SU-DHL-6 (cell line): ENCODE data around the gene NEK10.

Experiments
- H2AFZ ChIP-seq: fragments of 200-600 bp; sonication (generic); 2 replicates; pipeline ENCODE4 v1.6.1; 2014; ENCODE audit warnings: low read depth, mild to moderate bottlenecking, moderate library complexity, mixed read lengths, antibody characterized with exemption, low read length; ENCODE audit not compliant: severe bottlenecking
- H3F3A ChIP-seq: fragments of 200-600 bp; shearing (Covaris generic); 2 replicates; pipeline ENCODE4 v1.6.0; 2016; ENCODE audit warnings: antibody characterized with exemption, mild to moderate bottlenecking; ENCODE audit not compliant: insufficient read depth
- H3K27ac ChIP-seq: fragments of 200-600 bp; sonication (generic); 2 replicates; pipeline ENCODE4 v1.5.1; 2016; ENCODE audit warnings: low read depth, mild to moderate bottlenecking, low read length, moderate library complexity, mixed read lengths
- H3K27me3 ChIP-seq: fragments of 200-600 bp; sonication (generic), shearing (Covaris generic); 2 replicates; pipeline ENCODE4 v1.6.0; 2014; ENCODE audit warnings: mild to moderate bottlenecking, low read length
- H3K36me3 ChIP-seq: fragments of 200-600 bp; sonication (generic); 2 replicates; pipeline ENCODE4 v1.6.1; 2014; ENCODE audit warnings: mild to moderate bottlenecking, low read length, mixed read lengths
- H3K4me2 ChIP-seq: fragments of 300-600, 200-600 bp; shearing (Covaris generic), sonication (generic); 2 replicates; pipeline ENCODE4 v1.6.0; 2014; ENCODE audit warnings: low read length, low read depth, mild to moderate bottlenecking; ENCODE audit not compliant: poor library complexity, severe bottlenecking
- H3K4me3 ChIP-seq: fragments of 200-600 bp; sonication (generic); 2 replicates; pipeline ENCODE4 v1.5.1; 2014; ENCODE audit warnings: antibody characterized with exemption, low read length, mild to moderate bottlenecking, mixed read lengths; ENCODE audit not compliant: insufficient read depth, poor library complexity, severe bottlenecking
- H3K79me2 ChIP-seq: fragments of 200-600 bp; sonication (generic); 2 replicates; pipeline ENCODE4 v1.6.1; 2014; ENCODE audit warnings: mild to moderate bottlenecking, low read length, moderate library complexity; ENCODE audit not compliant: insufficient read depth
- H3K9ac ChIP-seq: fragments of 200-600 bp; sonication (generic); 2 replicates; pipeline ENCODE4 v1.7.0; 2014; ENCODE audit warnings: mild to moderate bottlenecking, low read length
- H3K9me2 ChIP-seq: fragments of 200-600 bp; sonication (generic); replicated peaks from 2 replicates; pipeline ENCODE4 v1.6.1; 2014; ENCODE audit warnings: low read length; ENCODE audit not compliant: insufficient read depth
- H3K9me3 ChIP-seq: fragments of 200-600 bp; sonication (generic); 2 replicates; pipeline ENCODE4 v1.6.1; 2014; ENCODE audit warnings: low read length, mixed read lengths; ENCODE audit not compliant: insufficient read depth
- H4K20me1 ChIP-seq: fragments of 200-600 bp; sonication (generic); 2 replicates; pipeline ENCODE4 v1.6.1; 2014; ENCODE audit warnings: low read depth, mild to moderate bottlenecking, antibody characterized with exemption, low read length, moderate library complexity, mixed read lengths
- CTCF ChIP-seq: fragments of 200-600 bp; sonication (generic); IDR thresholded peaks from one replicate; pipeline ENCODE4 v1.5.1; 2017; ENCODE audit warnings: antibody characterized with exemption, mild to moderate bottlenecking, low read length, moderate library complexity; ENCODE audit not compliant: insufficient read depth, poor library complexity, severe bottlenecking
- EZH2phosphoT487 ChIP-seq: fragments of 200-600 bp; sonication (generic), shearing (Covaris generic); conservative IDR thresholded peaks from 2 replicates; pipeline ENCODE4 v1.6.1; 2018; ENCODE audit warnings: mild to moderate bottlenecking, antibody characterized with exemption, low read length, moderate library complexity, mixed read lengths

NEK10 gene

GRCh38 chr3:27344192-27344591 lies 25.0 kb downstream of the NEK10 start:
- Histone ChIP-seq H4K20me1 (no peaks in the 10 kb centered on the region), H3K27ac (no peak overlapping the region), H3K9ac (no peak overlapping the region), H3K36me3 (no peaks in the 10 kb centered on the region), H3K9me3 (no peaks in the 10 kb centered on the region), H3K4me2 (no peak overlapping the region), H3K4me3 (no peak overlapping the region), H3K27me3 (no peaks in the 10 kb centered on the region), H3F3A (no peaks in the 10 kb centered on the region), H3K79me2 (no peaks in the 10 kb centered on the region), H2AFZ (no peak overlapping the region), H3K9me2 (no peaks in the 10 kb centered on the region)
- TF ChIP-seq CTCF (no peak), EZH2phosphoT487 (no peak)

- H3K27ac ChIP-seq, result no peak overlapping the region
- no peaks in the 10 kb centered on the region for H3K9me3 ChIP-seq
- H4K20me1 ChIP-seq, result no peaks in the 10 kb centered on the region
- H3K9ac ChIP-seq, result no peak overlapping the region
- H2AFZ ChIP-seq, result no peak overlapping the region
- H3K79me2 ChIP-seq, result no peaks in the 10 kb centered on the region
- TF ChIP-seq EZH2phosphoT487, result no peak
- TF ChIP-seq CTCF, result no peak
- H3K9me2 ChIP-seq, result no peaks in the 10 kb centered on the region
- no peaks in the 10 kb centered on the region for H3K36me3 ChIP-seq
- no peak overlapping the region for H3K4me3 ChIP-seq
- H3K4me2 ChIP-seq, result no peak overlapping the region
- no peaks in the 10 kb centered on the region for H3K27me3 ChIP-seq
- H3F3A ChIP-seq, result no peaks in the 10 kb centered on the region
These were observed 26.9 kb downstream of the NEK10 start for GRCh38 chr3:27342267-27342666.

- no peaks in the 10 kb centered on the region for H3K9me3 ChIP-seq
These were observed 28.6 kb downstream of the NEK10 start for GRCh38 chr3:27340534-27340933.

More at GRCh38 chr3:27340534-27340933, 28.6 kb downstream of the NEK10 start:
- Histone ChIP-seq H3K9ac (no peak overlapping the region), H3K79me2 (no peaks in the 10 kb centered on the region), H3K4me3 (no peak overlapping the region), H3K27me3 (no peaks in the 10 kb centered on the region), H3K4me2 (no peak overlapping the region), H2AFZ (no peak overlapping the region), H3K27ac (no peak overlapping the region), H3K9me2 (no peaks in the 10 kb centered on the region), H3F3A (no peaks in the 10 kb centered on the region), H4K20me1 (no peaks in the 10 kb centered on the region), H3K36me3 (no peaks in the 10 kb centered on the region)
- TF ChIP-seq CTCF (no peak), EZH2phosphoT487 (no peak)
